Left kidney (tissue), 2 donors: ENCODE results near the gene TRIP12. TPM values are rescaled to one million over a fixed set of nuclear protein-coding genes. Genes with fewer than 3 reads are reported as not detected.
"Not testable (repeated sequence)": the region's sequence is repeated elsewhere in the genome, so short reads cannot be mapped to it uniquely, and the experiment has no call there.

Experiments used
- DNase-seq: peaks from one replicate; pipeline ENCODE4 v3.0.0-alpha.2; 2013
- polyA plus RNA-seq: library from polyadenylated mRNA; unstranded; fragments of 120-200 nt; gene quantifications from one replicate; pipeline ENCODE4 v1.2.1, GENCODE V29; 2013; ENCODE audit not compliant: insufficient read length

The TRIP12 gene
- polyA plus RNA-seq, 1 donor = 220 TPM

- no peak for DNase-seq
Observed at GRCh38 chr2:229775614-229776313, 146.0 kb downstream of the TRIP12 start.

DNA sequence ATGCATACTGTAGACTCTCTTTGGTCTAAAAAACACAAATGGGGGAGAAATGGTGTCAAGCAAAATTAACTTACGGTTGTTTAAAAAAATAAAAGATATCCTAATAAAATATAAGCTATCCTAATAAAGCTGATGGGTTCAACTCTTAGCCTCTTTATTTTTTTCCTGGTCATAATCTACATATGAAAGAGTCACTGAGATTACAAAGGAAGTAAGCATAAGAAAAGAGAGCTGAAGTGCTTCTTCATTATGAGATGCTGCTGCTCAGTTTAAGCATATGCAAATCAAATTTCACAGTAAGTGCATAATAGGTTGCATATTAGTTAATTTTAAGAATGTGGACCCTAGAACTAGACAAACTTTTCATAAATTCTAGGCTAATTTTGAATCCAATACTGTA, 147.6 kb downstream of the TRIP12 start:
- no peak for DNase-seq

GRCh38 chr2:229768235-229768634, 153.6 kb downstream of the TRIP12 start:
- DNase-seq = no peak

GRCh38 chr2:229765721-229766120, 156.1 kb downstream of the TRIP12 start:
- no peak for DNase-seq

- DNase-seq = no peak
Observed at GRCh38 chr2:229761663-229762062, 160.1 kb downstream of the TRIP12 start.

DNA sequence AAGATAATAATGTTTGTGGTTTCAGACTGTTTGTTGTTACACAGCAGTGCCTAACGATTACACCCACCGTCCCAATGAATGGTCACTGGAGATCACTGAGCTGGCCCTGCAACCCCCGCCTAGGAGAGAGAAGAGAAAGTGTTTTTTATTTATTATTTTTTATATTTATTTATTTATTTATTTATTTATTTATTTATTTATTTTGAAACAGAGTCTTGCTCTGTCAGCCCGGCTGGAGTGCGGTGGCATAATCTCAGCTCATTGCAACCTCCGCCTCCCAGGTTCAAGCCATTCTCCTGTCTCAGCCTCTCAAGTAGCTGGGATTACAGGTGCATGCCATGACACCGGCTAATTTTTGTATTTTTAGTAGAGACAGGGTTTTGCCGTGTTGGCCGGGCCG, 164.3 kb downstream of the TRIP12 start:
- DNase-seq = not testable (repeated sequence)

GRCh38 chr2:229752970-229753729, 168.7 kb downstream of the TRIP12 start:
- no peak for DNase-seq

- DNase-seq = no peak
Observed at GRCh38 chr2:229749779-229750178, 172.0 kb downstream of the TRIP12 start.

- no peak for DNase-seq
Observed at GRCh38 chr2:229748950-229749349, 172.9 kb downstream of the TRIP12 start.

GRCh38 chr2:229742691-229743090, 179.1 kb downstream of the TRIP12 start:
- not testable (repeated sequence) for DNase-seq

DNA sequence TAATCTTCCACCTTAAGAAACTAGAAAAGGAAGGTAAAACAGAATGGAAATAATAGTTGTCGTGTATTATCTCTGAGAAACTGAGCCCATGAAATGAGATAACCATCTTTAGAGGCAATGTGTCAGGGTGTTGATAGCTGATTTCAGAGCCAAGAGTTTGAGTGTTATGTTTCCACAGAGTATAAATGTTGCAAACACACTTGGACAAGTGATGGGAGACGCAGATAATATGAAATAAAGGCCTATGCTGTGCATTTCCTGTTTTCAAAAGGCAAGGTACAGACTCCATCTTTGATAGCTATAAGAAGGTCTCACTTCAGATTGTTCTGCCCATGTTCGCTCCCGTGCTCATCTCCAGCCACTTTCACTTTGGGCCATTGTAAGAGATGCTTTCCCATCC, 181.5 kb downstream of the TRIP12 start:
- DNase-seq = no peak

- no peak for DNase-seq
Observed at GRCh38 chr2:229738024-229738625, 183.7 kb downstream of the TRIP12 start.

- DNase-seq = no peak
Observed at GRCh38 chr2:229734410-229734809, 187.4 kb downstream of the TRIP12 start.

- DNase-seq = no peak
Observed at GRCh38 chr2:229733611-229734245, 188.1 kb downstream of the TRIP12 start.

DNA sequence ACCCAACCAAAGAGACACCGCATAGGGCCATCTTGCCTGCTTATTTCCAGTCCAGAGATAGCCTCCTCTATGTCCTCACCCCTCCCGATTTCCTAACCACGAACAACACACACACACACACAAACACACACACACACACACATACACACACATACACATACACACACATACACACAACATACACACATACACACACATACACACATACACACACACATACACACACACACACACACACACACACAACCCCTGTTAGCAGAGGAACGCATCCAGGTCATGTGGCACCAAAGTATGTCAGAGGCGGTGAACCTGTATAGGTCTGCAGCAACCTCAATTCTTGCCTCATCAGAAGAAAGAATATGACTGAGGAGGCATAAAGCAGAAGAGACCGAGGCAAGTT, 188.9 kb downstream of the TRIP12 start:
- no peak for DNase-seq

GRCh38 chr2:229731916-229732315, 189.9 kb downstream of the TRIP12 start:
- no peak for DNase-seq

DNA sequence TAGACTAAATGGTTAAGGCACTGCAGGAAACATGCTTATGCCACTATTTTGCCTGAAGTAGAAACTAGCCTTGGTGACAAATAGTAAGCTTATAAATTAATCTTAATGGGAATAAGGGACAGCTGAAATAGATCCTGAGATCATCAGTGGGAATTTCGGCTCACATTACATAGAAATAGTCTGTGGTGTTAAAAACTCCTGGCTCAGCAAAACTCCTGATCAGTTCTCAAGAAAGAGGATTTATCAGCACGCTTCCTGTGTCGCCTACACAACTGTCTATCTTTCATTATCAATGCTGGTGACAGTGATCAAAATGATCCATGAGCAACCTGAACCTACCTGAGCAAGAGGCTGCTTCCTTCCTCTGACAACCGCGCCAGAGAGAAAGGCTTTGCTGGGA, 190.4 kb downstream of the TRIP12 start:
- no peak for DNase-seq

DNA sequence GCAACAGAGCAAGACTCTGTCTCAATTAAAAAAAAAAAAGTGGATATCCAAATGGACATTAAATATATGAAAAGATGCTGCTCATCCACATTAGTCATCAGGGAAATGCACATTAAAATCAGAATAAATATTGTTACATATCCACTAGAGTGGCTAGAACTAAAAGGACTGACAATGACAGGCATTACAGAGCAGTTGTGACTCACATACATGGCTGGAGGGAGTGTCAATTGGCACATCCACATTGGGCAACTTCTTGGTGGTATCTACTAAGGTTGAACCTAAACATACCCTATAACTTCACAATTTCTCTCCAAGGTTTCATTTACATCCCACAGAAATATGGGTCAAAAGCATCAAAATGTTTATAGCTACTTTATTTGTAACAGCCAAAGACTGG, 193.4 kb downstream of the TRIP12 start:
- no peak for DNase-seq

GRCh38 chr2:229726643-229727042, 195.2 kb downstream of the TRIP12 start:
- DNase-seq = no peak

DNA sequence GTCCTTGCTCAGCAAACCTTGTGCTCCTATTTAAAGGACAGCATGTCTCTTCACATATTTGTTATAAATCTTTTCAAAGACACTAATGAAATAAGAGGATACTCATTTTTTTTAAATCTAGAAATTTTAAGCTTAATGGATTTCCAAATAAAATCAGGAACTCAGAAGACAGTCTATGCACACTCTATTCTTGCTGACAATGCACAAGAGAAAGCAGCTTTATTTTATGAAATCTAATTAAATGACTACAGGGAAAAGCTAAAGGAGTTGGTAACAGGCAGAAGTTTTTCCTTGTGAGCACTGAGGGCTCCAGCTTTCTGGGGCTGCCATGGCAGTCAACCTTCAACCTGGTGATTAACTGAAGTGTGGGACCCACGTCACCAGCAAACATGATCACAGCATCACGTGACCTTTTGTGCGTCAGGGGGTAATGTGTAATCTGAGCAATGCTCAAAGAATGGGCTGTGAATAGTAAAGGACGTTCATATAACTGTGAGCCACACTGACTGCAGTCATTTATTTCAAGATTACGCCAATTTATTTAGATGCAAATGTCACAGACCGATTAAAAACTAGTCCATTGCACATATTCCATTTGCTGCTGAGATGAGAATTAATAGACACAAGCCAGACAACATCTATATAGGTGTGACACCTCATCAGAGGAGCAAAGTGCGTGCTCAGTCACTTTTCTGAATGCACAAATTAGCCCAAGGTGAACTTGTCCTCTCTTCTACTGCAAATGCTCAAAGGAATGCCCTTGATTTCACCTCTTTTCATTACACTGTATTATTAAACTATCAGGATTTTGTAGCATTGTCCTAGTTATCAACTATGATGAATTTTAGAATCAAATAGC, 195.9 kb downstream of the TRIP12 start:
- no peak for DNase-seq

GRCh38 chr2:229723192-229723591, 198.6 kb downstream of the TRIP12 start:
- not testable (repeated sequence) for DNase-seq
